Astrocyte (in vitro differentiated cells and primary cell): ENCODE measurements around the gene KLRK1. TPM values are rescaled to one million over a fixed set of nuclear protein-coding genes. Genes with fewer than 3 reads are reported as not detected.

Experiments used
- DNase-seq: peaks from one replicate; pipeline ENCODE4 v3.0.0-alpha.2; 2010; ENCODE audit warnings: low read depth
- FAIRE-seq: peaks from 2 replicates; lab custom pipeline; 2011; peaks lifted over from hg19 to GRCh38; lab: Jason Lieb, UNC
- H2AFZ ChIP-seq: 2 replicates; pipeline ENCODE4 v1.6.0; 2012; ENCODE audit warnings: low read depth, low read length, inconsistent platforms
- H3K27ac ChIP-seq: 2 replicates; pipeline ENCODE4 v1.5.1; 2011; ENCODE audit warnings: low read depth, low read length, inconsistent platforms
- H3K27me3 ChIP-seq: 2 replicates; pipeline ENCODE4 v1.6.0; 2011; ENCODE audit warnings: low read length, inconsistent platforms; ENCODE audit not compliant: insufficient read depth
- H3K36me3 ChIP-seq: 2 replicates; pipeline ENCODE4 v1.5.1; 2011; ENCODE audit warnings: low read length, inconsistent platforms; ENCODE audit not compliant: insufficient read depth
- H3K4me1 ChIP-seq: 2 replicates; pipeline ENCODE4 v1.5.1; 2011; ENCODE audit warnings: low read length, inconsistent platforms; ENCODE audit not compliant: insufficient read depth
- H3K4me2 ChIP-seq: 2 replicates; pipeline ENCODE4 v1.6.0; 2012; ENCODE audit warnings: low read length, inconsistent platforms
- H3K4me3 ChIP-seq: 2 replicates; pipeline ENCODE4 v1.5.1; 2011; ENCODE audit warnings: low read depth, mild to moderate bottlenecking, low read length, inconsistent platforms; ENCODE audit not compliant: insufficient read depth
- H3K79me2 ChIP-seq: 2 replicates; pipeline ENCODE4 v1.6.0; 2012; ENCODE audit warnings: mild to moderate bottlenecking, low read length, inconsistent platforms; ENCODE audit not compliant: insufficient read depth
- H3K9ac ChIP-seq: 2 replicates; pipeline ENCODE4 v1.6.0; 2012; ENCODE audit warnings: mild to moderate bottlenecking, low read length, inconsistent platforms
- H3K9me3 ChIP-seq: 2 replicates; pipeline ENCODE4 v1.5.1; 2012; ENCODE audit warnings: low read depth, mild to moderate bottlenecking, low read length, inconsistent platforms; ENCODE audit not compliant: insufficient read depth
- H4K20me1 ChIP-seq: 2 replicates; pipeline ENCODE4 v1.6.0; 2012; ENCODE audit warnings: low read length, inconsistent platforms; ENCODE audit not compliant: insufficient read depth
- H3K27ac Mint-ChIP-seq: one replicate; pipeline ENCODE4 v1.8.0; 2021; ENCODE audit warnings: mild to moderate bottlenecking, mixed read lengths; ENCODE audit not compliant: unreplicated experiment
- H3K27me3 Mint-ChIP-seq: one replicate; pipeline ENCODE4 v1.8.0; 2021; ENCODE audit warnings: low read depth, mixed read lengths; ENCODE audit not compliant: unreplicated experiment
- H3K36me3 Mint-ChIP-seq: one replicate; pipeline ENCODE4 v1.8.0; 2021; ENCODE audit warnings: low read depth, mixed read lengths; ENCODE audit not compliant: unreplicated experiment
- H3K4me1 Mint-ChIP-seq: one replicate; pipeline ENCODE4 v1.8.0; 2021; ENCODE audit warnings: low read depth, mixed read lengths; ENCODE audit not compliant: unreplicated experiment
- H3K4me3 Mint-ChIP-seq: one replicate; pipeline ENCODE4 v1.8.0; 2021; ENCODE audit warnings: mild to moderate bottlenecking, moderate library complexity, mixed read lengths; ENCODE audit not compliant: unreplicated experiment
- H3K9me3 Mint-ChIP-seq: one replicate; pipeline ENCODE4 v1.8.0; 2021; ENCODE audit warnings: mild to moderate bottlenecking, mixed read lengths; ENCODE audit not compliant: unreplicated experiment
- EZH2 ChIP-seq: IDR thresholded peaks from 2 replicates; pipeline ENCODE4 v1.6.1; 2012; ENCODE audit warnings: mild to moderate bottlenecking, low read length, inconsistent platforms; ENCODE audit not compliant: insufficient read depth
- total RNA-seq: library from RNA; stranded (reverse); gene quantifications from 2 replicates; pipeline ENCODE4 v1.2.1, GENCODE V29; 2021
- TF ChIP-seq, protein P1 (sequence below): IDR thresholded peaks from 2 replicates; pipeline ENCODE4 v1.5.1; 2011; ENCODE audit warnings: low read depth, mild to moderate bottlenecking, inconsistent platforms, low read length, moderate library complexity; ENCODE audit not compliant: insufficient read depth

KLRK1 gene
- total RNA-seq, 1 donor from 2014 or later, result 0.73 TPM

DNA sequence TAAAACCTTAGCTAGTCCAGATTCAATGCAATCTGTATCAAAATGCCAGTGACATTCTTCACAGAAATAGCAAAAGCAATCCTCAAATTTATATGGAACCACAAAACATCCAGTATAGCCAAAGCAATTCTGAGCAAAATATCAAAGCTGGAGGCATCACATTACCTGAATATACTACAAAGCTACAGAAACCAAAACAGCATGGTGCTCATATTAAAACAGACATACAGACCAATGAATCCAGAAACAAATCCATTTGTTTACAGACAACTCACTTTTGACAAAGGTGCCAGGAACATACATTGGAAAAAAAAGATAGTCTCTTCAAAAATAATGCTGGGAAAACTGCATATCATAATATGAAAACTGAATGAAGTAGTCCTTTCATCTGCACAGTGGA is 15.0 kb upstream of the KLRK1 start:
- Mint-ChIP-seq H3K27me3 (no peaks in the 10 kb centered on the region), H3K27ac (no peak overlapping the region), H3K9me3 (no peaks in the 10 kb centered on the region), H3K4me1 (peaks cover 5% of the 10 kb centered on the region), H3K4me3 (no peak overlapping the region), H3K36me3 (no peaks in the 10 kb centered on the region)
- H3K9ac ChIP-seq, result no peak overlapping the region
- no peaks in the 10 kb centered on the region for H3K27me3 ChIP-seq
- no peaks in the 10 kb centered on the region for H4K20me1 ChIP-seq
- H2AFZ ChIP-seq, result no peak overlapping the region
- H3K4me2 ChIP-seq, result no peak overlapping the region
- DNase-seq (no peak), FAIRE-seq (no peak)
- H3K4me1 ChIP-seq, result no peaks in the 10 kb centered on the region
- H3K27ac ChIP-seq, result no peak overlapping the region
- H3K36me3 ChIP-seq, result no peaks in the 10 kb centered on the region
- H3K79me2 ChIP-seq, result no peaks in the 10 kb centered on the region
- H3K9me3 ChIP-seq, result no peaks in the 10 kb centered on the region
- no peak overlapping the region for H3K4me3 ChIP-seq
- TF ChIP-seq, protein P1, sequence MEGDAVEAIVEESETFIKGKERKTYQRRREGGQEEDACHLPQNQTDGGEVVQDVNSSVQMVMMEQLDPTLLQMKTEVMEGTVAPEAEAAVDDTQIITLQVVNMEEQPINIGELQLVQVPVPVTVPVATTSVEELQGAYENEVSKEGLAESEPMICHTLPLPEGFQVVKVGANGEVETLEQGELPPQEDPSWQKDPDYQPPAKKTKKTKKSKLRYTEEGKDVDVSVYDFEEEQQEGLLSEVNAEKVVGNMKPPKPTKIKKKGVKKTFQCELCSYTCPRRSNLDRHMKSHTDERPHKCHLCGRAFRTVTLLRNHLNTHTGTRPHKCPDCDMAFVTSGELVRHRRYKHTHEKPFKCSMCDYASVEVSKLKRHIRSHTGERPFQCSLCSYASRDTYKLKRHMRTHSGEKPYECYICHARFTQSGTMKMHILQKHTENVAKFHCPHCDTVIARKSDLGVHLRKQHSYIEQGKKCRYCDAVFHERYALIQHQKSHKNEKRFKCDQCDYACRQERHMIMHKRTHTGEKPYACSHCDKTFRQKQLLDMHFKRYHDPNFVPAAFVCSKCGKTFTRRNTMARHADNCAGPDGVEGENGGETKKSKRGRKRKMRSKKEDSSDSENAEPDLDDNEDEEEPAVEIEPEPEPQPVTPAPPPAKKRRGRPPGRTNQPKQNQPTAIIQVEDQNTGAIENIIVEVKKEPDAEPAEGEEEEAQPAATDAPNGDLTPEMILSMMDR, result no peak
- TF ChIP-seq EZH2, result no peak

DNA sequence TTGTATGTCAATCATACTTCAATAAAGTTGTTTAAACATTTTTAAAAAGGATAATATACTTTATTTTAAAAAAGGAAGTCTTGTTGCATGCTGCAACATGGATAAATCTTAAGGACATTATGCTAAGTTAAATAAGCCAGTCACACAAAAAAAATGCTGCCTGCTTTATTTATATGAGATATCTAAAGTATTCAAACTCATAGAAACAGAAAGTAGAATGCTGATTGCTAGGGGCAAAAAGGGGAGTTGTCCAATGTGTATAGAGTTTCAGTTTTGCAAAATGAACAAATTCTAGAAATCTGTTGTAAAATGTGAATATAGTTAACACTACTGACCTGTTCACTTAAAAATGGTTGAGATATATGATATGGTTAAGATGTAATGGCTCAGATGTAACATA is 11.0 kb upstream of the KLRK1 start:
- no peak for TF ChIP-seq EZH2
- TF ChIP-seq, protein P1, result no peak
- no peaks in the 10 kb centered on the region for H3K36me3 Mint-ChIP-seq
- Histone ChIP-seq H2AFZ (no peak overlapping the region), H3K9me3 (no peaks in the 10 kb centered on the region), H4K20me1 (no peaks in the 10 kb centered on the region), H3K27me3 (no peaks in the 10 kb centered on the region), H3K4me2 (no peak overlapping the region), H3K36me3 (no peaks in the 10 kb centered on the region), H3K79me2 (no peaks in the 10 kb centered on the region), H3K9ac (no peak overlapping the region), H3K27ac (no peak overlapping the region), H3K4me1 (no peaks in the 10 kb centered on the region), H3K4me3 (no peak overlapping the region)
- no peak overlapping the region for H3K27ac Mint-ChIP-seq
- H3K4me3 Mint-ChIP-seq, result no peak overlapping the region
- H3K27me3 Mint-ChIP-seq, result no peaks in the 10 kb centered on the region
- no peaks in the 10 kb centered on the region for H3K9me3 Mint-ChIP-seq
- peaks cover under 1% of the 10 kb centered on the region for H3K4me1 Mint-ChIP-seq
- DNase-seq, result no peak
- FAIRE-seq, result no peak

DNA sequence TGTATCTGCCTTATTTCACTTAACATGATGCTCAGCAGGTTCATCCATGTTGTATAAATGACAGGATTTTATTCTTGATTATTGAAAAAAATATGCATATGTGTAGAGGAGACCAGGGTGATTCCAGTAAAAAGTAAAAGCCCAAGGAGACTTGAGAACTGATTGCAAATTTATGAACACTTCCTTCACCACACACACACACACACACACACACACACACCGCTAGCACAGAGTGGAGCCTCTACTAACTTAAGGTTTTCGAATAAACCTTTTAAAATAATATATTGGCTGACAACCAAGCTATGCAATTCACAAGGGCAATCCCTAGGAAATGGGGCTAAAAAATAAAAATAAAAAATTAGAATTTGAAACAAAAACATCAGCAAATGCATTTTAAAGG is 8.3 kb upstream of the KLRK1 start:
- DNase-seq, result no peak
- Histone ChIP-seq H3K4me2 (no peak overlapping the region), H3K9me3 (no peaks in the 10 kb centered on the region), H3K9ac (no peak overlapping the region), H3K79me2 (no peaks in the 10 kb centered on the region), H3K27ac (no peak overlapping the region), H3K4me3 (no peak overlapping the region), H3K4me1 (no peaks in the 10 kb centered on the region), H3K27me3 (no peaks in the 10 kb centered on the region), H4K20me1 (no peaks in the 10 kb centered on the region), H3K36me3 (no peaks in the 10 kb centered on the region), H2AFZ (no peak overlapping the region)
- Mint-ChIP-seq H3K27me3 (no peaks in the 10 kb centered on the region), H3K4me3 (no peak overlapping the region), H3K36me3 (no peaks in the 10 kb centered on the region), H3K9me3 (no peaks in the 10 kb centered on the region), H3K27ac (no peak overlapping the region), H3K4me1 (peaks cover 6% of the 10 kb centered on the region)
- FAIRE-seq, result no peak
- TF ChIP-seq, protein P1, result no peak
- TF ChIP-seq EZH2, result no peak
